CD4-positive, alpha-beta T cell treated with Interleukin-17A for 1 hour (primary cell): Measurements from ENCODE around the gene CHDH.

Experiments
- DNase-seq: peaks from one replicate; pipeline ENCODE4 v3.0.0-alpha.2; 2020

Gene CHDH

GRCh38 chr3:53780806-53781205 lies 65.4 kb downstream of the CHDH start:
- no peak for DNase-seq

GRCh38 chr3:53780171-53780570 lies 66.0 kb downstream of the CHDH start:
- DNase-seq, result no peak

- no peak for DNase-seq
Observed at GRCh38 chr3:53778153-53778552, 68.1 kb downstream of the CHDH start.

- no peak for DNase-seq
Observed at GRCh38 chr3:53777468-53777867, 68.8 kb downstream of the CHDH start.

- no peak for DNase-seq
Observed at GRCh38 chr3:53776494-53777101, 69.6 kb downstream of the CHDH start.

GRCh38 chr3:53775834-53776251 lies 70.4 kb downstream of the CHDH start:
- no peak for DNase-seq

- DNase-seq, result no peak
Observed at GRCh38 chr3:53775018-53775417, 71.2 kb downstream of the CHDH start.

GRCh38 chr3:53774414-53774813 lies 71.8 kb downstream of the CHDH start:
- DNase-seq, result no peak

GRCh38 chr3:53773611-53774368 lies 72.4 kb downstream of the CHDH start:
- no peak for DNase-seq

GRCh38 chr3:53773021-53773436 lies 73.2 kb downstream of the CHDH start:
- no peak for DNase-seq

- no peak for DNase-seq
Observed at GRCh38 chr3:53772562-53772961, 73.7 kb downstream of the CHDH start.

GRCh38 chr3:53768478-53769459 lies 77.5 kb downstream of the CHDH start:
- no peak for DNase-seq

GRCh38 chr3:53766706-53767105 lies 79.5 kb downstream of the CHDH start:
- no peak for DNase-seq

GRCh38 chr3:53765753-53766152 lies 80.5 kb downstream of the CHDH start:
- no peak for DNase-seq

GRCh38 chr3:53764026-53764775 lies 82.0 kb downstream of the CHDH start:
- DNase-seq, result no peak

GRCh38 chr3:53763353-53763752 lies 82.9 kb downstream of the CHDH start:
- DNase-seq, result no peak
